H9 (cell line): ENCODE measurements around the gene APOBEC2. TPM values are rescaled to one million over a fixed set of nuclear protein-coding genes. Genes with fewer than 3 reads are reported as not detected.

Experiments
- DNase-seq: peaks from one replicate; pipeline ENCODE4 v3.0.0-alpha.2; 2017
- H2AFZ ChIP-seq: one replicate; pipeline ENCODE4 v1.6.1; 2013; ENCODE audit warnings: mild to moderate bottlenecking, low read length, control low read depth, moderate library complexity
- H2AK5ac ChIP-seq: 2 replicates; pipeline ENCODE4 v1.6.1; 2013; ENCODE audit warnings: low read length, control low read depth, mixed read lengths; ENCODE audit not compliant: insufficient read length
- H2BK120ac ChIP-seq: one replicate; pipeline ENCODE4 v1.6.1; 2013; ENCODE audit warnings: low read depth, mild to moderate bottlenecking, low read length, control low read depth, inconsistent platforms; ENCODE audit not compliant: poor library complexity, severe bottlenecking
- H2BK12ac ChIP-seq: 2 replicates; pipeline ENCODE4 v1.6.1; 2013; ENCODE audit warnings: low read length, control low read depth, mixed read lengths, low read depth; ENCODE audit not compliant: insufficient read length
- H2BK15ac ChIP-seq: 2 replicates; pipeline ENCODE4 v1.6.1; 2013; ENCODE audit warnings: low read depth, low read length, control low read depth
- H2BK20ac ChIP-seq: one replicate; pipeline ENCODE4 v1.6.1; 2013; ENCODE audit warnings: low read depth, mild to moderate bottlenecking, low read length, control low read depth, inconsistent platforms; ENCODE audit not compliant: poor library complexity, severe bottlenecking
- H2BK5ac ChIP-seq: 2 replicates; pipeline ENCODE4 v1.6.1; 2013; ENCODE audit warnings: low read length, control low read depth, mixed read lengths; ENCODE audit not compliant: insufficient read length
- H3K14ac ChIP-seq: 2 replicates; pipeline ENCODE4 v1.6.1; 2013; ENCODE audit warnings: low read length, control low read depth; ENCODE audit not compliant: insufficient read depth
- H3K18ac ChIP-seq: 2 replicates; pipeline ENCODE4 v1.6.1; 2013; ENCODE audit warnings: low read depth, mild to moderate bottlenecking, mixed read lengths, low read length, control low read depth; ENCODE audit not compliant: insufficient read length
- H3K23ac ChIP-seq: 2 replicates; pipeline ENCODE4 v1.6.1; 2013; ENCODE audit warnings: low read length, control low read depth, mixed read lengths, low read depth; ENCODE audit not compliant: insufficient read length
- H3K23me2 ChIP-seq: 2 replicates; pipeline ENCODE4 v1.6.1; 2013; ENCODE audit warnings: low read depth, mild to moderate bottlenecking, mixed read lengths, low read length, control low read depth; ENCODE audit not compliant: insufficient read length, poor library complexity, severe bottlenecking
- H3K27ac ChIP-seq: 2 replicates; pipeline ENCODE4 v1.5.1; 2013; ENCODE audit warnings: low read length, control low read depth, mixed read lengths, low read depth; ENCODE audit not compliant: insufficient read length
- H3K27me3 ChIP-seq: 2 replicates; pipeline ENCODE4 v1.6.1; 2013; ENCODE audit warnings: low read length, control low read depth, inconsistent platforms; ENCODE audit not compliant: insufficient read depth
- H3K4ac ChIP-seq: 2 replicates; pipeline ENCODE4 v1.6.1; 2013; ENCODE audit warnings: low read depth, mild to moderate bottlenecking, control low read depth, inconsistent platforms, low read length, moderate library complexity
- H3K4me1 ChIP-seq: 2 replicates; pipeline ENCODE4 v1.6.1; 2013; ENCODE audit warnings: low read length, control low read depth, inconsistent platforms; ENCODE audit not compliant: insufficient read depth
- H3K4me2 ChIP-seq: 2 replicates; pipeline ENCODE4 v1.6.1; 2013; ENCODE audit warnings: low read length, control low read depth, mixed read lengths; ENCODE audit not compliant: insufficient read length, insufficient read depth
- H3K56ac ChIP-seq: 2 replicates; pipeline ENCODE4 v1.6.1; 2013; ENCODE audit warnings: low read depth, mild to moderate bottlenecking, mixed read lengths, low read length, control low read depth; ENCODE audit not compliant: insufficient read length
- H3K79me1 ChIP-seq: 2 replicates; pipeline ENCODE4 v1.6.1; 2013; ENCODE audit warnings: low read depth, mild to moderate bottlenecking, moderate library complexity, low read length, control low read depth, inconsistent platforms; ENCODE audit not compliant: insufficient read depth, poor library complexity, severe bottlenecking
- H3K79me2 ChIP-seq: 2 replicates; pipeline ENCODE4 v1.6.1; 2013; ENCODE audit warnings: low read length, control low read depth, inconsistent platforms; ENCODE audit not compliant: insufficient read depth
- H3K9ac ChIP-seq: 2 replicates; pipeline ENCODE4 v1.6.1; 2013; ENCODE audit warnings: low read length, control low read depth, mixed read lengths; ENCODE audit not compliant: insufficient read length; ENCODE audit errors: extremely low read depth
- H3K9me3 ChIP-seq: one replicate; pipeline ENCODE4 v1.6.1; 2013; ENCODE audit warnings: low read depth, low read length, inconsistent platforms; ENCODE audit not compliant: control insufficient read depth
- H3T11ph ChIP-seq: one replicate; pipeline ENCODE4 v1.6.1; 2013; ENCODE audit warnings: mild to moderate bottlenecking, low read length, control low read depth, inconsistent platforms
- H4K20me1 ChIP-seq: one replicate; pipeline ENCODE4 v1.6.1; 2013; ENCODE audit not compliant: control insufficient read depth, insufficient read length, insufficient read depth
- H4K5ac ChIP-seq: 2 replicates; pipeline ENCODE4 v1.6.1; 2013; ENCODE audit warnings: low read depth, mild to moderate bottlenecking, mixed read lengths, low read length, control low read depth; ENCODE audit not compliant: insufficient read length
- H4K8ac ChIP-seq: replicated peaks from 2 replicates; pipeline ENCODE4 v1.6.1; 2013; ENCODE audit warnings: low read length, control low read depth, mixed read lengths, low read depth; ENCODE audit not compliant: insufficient read length
- H4K91ac ChIP-seq: 2 replicates; pipeline ENCODE4 v1.6.1; 2013; ENCODE audit warnings: low read depth, mild to moderate bottlenecking, moderate library complexity, mixed read lengths, low read length, control low read depth; ENCODE audit not compliant: insufficient read length
- H3K27ac Mint-ChIP-seq, 3 experiments: 2 replicates in 2 of 3; 3 replicates in 1 of 3; pipeline ENCODE4 v1.8.0; 2020 to 2021; ENCODE audit warnings: mixed read lengths in 3 of 3, mild to moderate bottlenecking in 1 of 3, moderate library complexity in 1 of 3
- H3K27me3 Mint-ChIP-seq: 2 replicates; pipeline ENCODE4 v1.8.0; 2021; ENCODE audit warnings: low read depth, mild to moderate bottlenecking, moderate library complexity, mixed read lengths
- H3K36me3 Mint-ChIP-seq, 3 experiments: 2 replicates in 2 of 3; 3 replicates in 1 of 3; pipeline ENCODE4 v1.8.0; 2020 to 2021; ENCODE audit warnings: low read depth in 3 of 3, mixed read lengths in 3 of 3; ENCODE audit not compliant: insufficient read depth in 1 of 3
- H3K4me1 Mint-ChIP-seq, 2 experiments: 2 replicates each; pipeline ENCODE4 v1.8.0; 2020; ENCODE audit warnings: mixed read lengths in 2 of 2
- H3K4me3 Mint-ChIP-seq, 2 experiments: 2 replicates in 1 of 2; 3 replicates in 1 of 2; pipeline ENCODE4 v1.8.0; 2020 to 2021; ENCODE audit warnings: mild to moderate bottlenecking in 2 of 2, mixed read lengths in 2 of 2, moderate library complexity in 1 of 2
- H3K9me3 Mint-ChIP-seq, 2 experiments: 2 replicates in 1 of 2; 3 replicates in 1 of 2; pipeline ENCODE4 v1.8.0; 2020; ENCODE audit warnings: mild to moderate bottlenecking in 2 of 2, mixed read lengths in 2 of 2, moderate library complexity in 1 of 2
- CTCF ChIP-seq: fragments of 200-600 bp; sonication (generic); conservative IDR thresholded peaks from 3 replicates; pipeline ENCODE4 v1.8.0; 2021; ENCODE audit warnings: antibody characterized with exemption, mild to moderate bottlenecking
- WGBS: extraction: QIAGEN DNeasy Blood & Tissue Kit; methylation state at CpG from one replicate; pipeline ENCODE4 v1.1.7; 2013; ENCODE audit warnings: missing lambda C conversion rate, low lambda C conversion rate, mixed read lengths; ENCODE audit not compliant: insufficient read length; ENCODE audit errors: extremely low coverage; 5-methylcytosine and 5-hydroxymethylcytosine counted together
- total RNA-seq: library from RNA; stranded (reverse); gene quantifications from 2 replicates; pipeline ENCODE4 v1.2.1, GENCODE V29; 2021

The APOBEC2 gene
- total RNA-seq, 1 experiment from 2014 or later: not detected

GRCh38 chr6:41063884-41064285 is 10.9 kb downstream of the APOBEC2 start:
- no peak overlapping the region for H3K27ac Mint-ChIP-seq
- peaks cover 7 to 15% of the 10 kb centered on the region in 2 experiments for H3K4me1 Mint-ChIP-seq
- TF ChIP-seq CTCF: no peak

More at GRCh38 chr6:41063884-41064285, 10.9 kb downstream of the APOBEC2 start:
- H3K18ac ChIP-seq: no peak overlapping the region
- H3K14ac ChIP-seq: no peak overlapping the region
- H3K27me3 Mint-ChIP-seq: no peaks in the 10 kb centered on the region
- H3K23ac ChIP-seq: no peak overlapping the region
- no peak overlapping the region for H3K56ac ChIP-seq
- H3K36me3 Mint-ChIP-seq: peaks cover 2 to 39% (median 31%) of the 10 kb centered on the region in 3 experiments; a peak in 5 of 7 replicates
- no peak overlapping the region for H2AFZ ChIP-seq
- no peak overlapping the region for H3K4me2 ChIP-seq
- H4K8ac ChIP-seq: no peak overlapping the region
- no peak overlapping the region for H4K91ac ChIP-seq
- no peak overlapping the region for H3K27ac ChIP-seq
- H4K5ac ChIP-seq: no peak overlapping the region
- H3K23me2 ChIP-seq: no peaks in the 10 kb centered on the region
- no peaks in the 10 kb centered on the region for H3K9me3 Mint-ChIP-seq
- H2BK5ac ChIP-seq: no peak overlapping the region
- no peaks in the 10 kb centered on the region for H3K27me3 ChIP-seq
- DNase-seq: no peak
- H3K79me2 ChIP-seq: no peaks in the 10 kb centered on the region
- WGBS: no CpG with 5 or more reads among the region's 2 CpGs
- no peak overlapping the region for H3K4me3 Mint-ChIP-seq
- no peak overlapping the region for H2BK12ac ChIP-seq
- H3K4me1 ChIP-seq: 0 out of 2 replicates have a peak, but pooled peaks cover 4% of the 10 kb centered on the region
- no peak overlapping the region for H3K9ac ChIP-seq
- H2BK20ac ChIP-seq: no peak overlapping the region
- H3K4ac ChIP-seq: no peak overlapping the region
- no peaks in the 10 kb centered on the region for H4K20me1 ChIP-seq
- H2AK5ac ChIP-seq: no peak overlapping the region
- H2BK15ac ChIP-seq: no peak overlapping the region
- no peaks in the 10 kb centered on the region for H3K79me1 ChIP-seq
- no peak overlapping the region for H3T11ph ChIP-seq
- no peaks in the 10 kb centered on the region for H3K9me3 ChIP-seq
- no peak overlapping the region for H2BK120ac ChIP-seq
